ENCODE measurements around the gene BPTF.
"Not testable (repeated sequence)": the region's sequence is repeated elsewhere in the genome, so short reads cannot be mapped to it uniquely, and the experiment has no call there.

BPTF gene

GRCh38 chr17:67994817-67995569 is 169.7 kb downstream of the BPTF start:
- no peak for TF ChIP-seq CTCF (conservative IDR thresholded peaks at IDR 0.05; ENCODE audit: low read depth, low read length)
- H3K4me3 ChIP-seq (ENCODE audit: low read length), result peak overlapping the region; percentile 62
- DNase-seq (ENCODE audit: low read depth), result peak; percentile 48

- TF ChIP-seq CTCF (conservative IDR thresholded peaks at IDR 0.05; ENCODE audit: low read depth, low read length), result no peak
- no peak for DNase-seq (ENCODE audit: low read depth)
- peak overlapping the region; percentile 62 for H3K4me3 ChIP-seq (ENCODE audit: low read length)
These were observed 170.4 kb downstream of the BPTF start for GRCh38 chr17:67995570-67996263.

- not testable (repeated sequence) for DNase-seq (ENCODE audit: low read depth)
- peak within 1 kb of the TSS; percentile 62 for H3K4me3 ChIP-seq (ENCODE audit: low read length)
These were observed 171.2 kb downstream of the BPTF start, which contains the start of gene C17orf58 for GRCh38 chr17:67996301-67997171. Gene C17orf58, minus strand, starts transcription at chr17:67996469. Its CDS starts 271 bp downstream, at chr17:67996198.

- no peak for DNase-seq (ENCODE audit: low read depth)
- no peak overlapping the region for H3K4me3 ChIP-seq (ENCODE audit: low read length)
- TF ChIP-seq CTCF (conservative IDR thresholded peaks at IDR 0.05; ENCODE audit: low read depth, low read length), result no peak
These were observed 173.2 kb downstream of the BPTF start for GRCh38 chr17:67998466-67998865.

GRCh38 chr17:67999291-67999911 is 174.1 kb downstream of the BPTF start:
- TF ChIP-seq CTCF (conservative IDR thresholded peaks at IDR 0.05; ENCODE audit: low read depth, low read length), result no peak
- DNase-seq (ENCODE audit: low read depth), result no peak
- H3K4me3 ChIP-seq (ENCODE audit: low read length), result no peak overlapping the region

- TF ChIP-seq CTCF (conservative IDR thresholded peaks at IDR 0.05; ENCODE audit: low read depth, low read length), result no peak
- DNase-seq (ENCODE audit: low read depth), result no peak
- H3K4me3 ChIP-seq (ENCODE audit: low read length), result no peak overlapping the region
These were observed 178.9 kb downstream of the BPTF start for GRCh38 chr17:68004201-68004600.

- H3K4me3 ChIP-seq (ENCODE audit: low read length), result no peak overlapping the region
- no peak for DNase-seq (ENCODE audit: low read depth)
These were observed 181.5 kb downstream of the BPTF start for GRCh38 chr17:68006797-68007196.

More at GRCh38 chr17:68006797-68007196, 181.5 kb downstream of the BPTF start:
- no peak for TF ChIP-seq CTCF (conservative IDR thresholded peaks at IDR 0.05; ENCODE audit: low read depth, low read length)
